ENCODE measurements around the gene ZDHHC12. TPM values are rescaled to one million over a fixed set of nuclear protein-coding genes. Genes with fewer than 3 reads are reported as not detected.

ZDHHC12 gene
- total and polyA plus RNA-seq, 4 donors = 24.7 to 48.2 (median 30.3) TPM

GRCh38 chr9:128706045-128706444 lies 17.9 kb downstream of the ZDHHC12 start:
- no peaks in the 10 kb centered on the region for H3K9me3 ChIP-seq (ENCODE audit: control insufficient read depth in 4 of 4, low read length in 3 of 4)
- no peak for DNase-seq (ENCODE audit: low spot score)
- H3K4me3 ChIP-seq (ENCODE audit: low read depth in 1 of 3, low read length in 3 of 3) = no peak overlapping the region
- H3K9ac ChIP-seq (ENCODE audit: low read depth in 1 of 2, low read length in 2 of 2) = no peak overlapping the region
- H3K4me1 ChIP-seq (ENCODE audit: control insufficient read depth in 4 of 4, insufficient read depth in 4 of 4, low read length in 3 of 4) = peaks cover 0 to 8% (median 0%) of the 10 kb centered on the region in 4 donors
- no peak overlapping the region for H3K27ac ChIP-seq (ENCODE audit: low read depth in 1 of 2, low read length in 2 of 2)
- no peaks in the 10 kb centered on the region for H3K36me3 ChIP-seq (ENCODE audit: control insufficient read depth in 4 of 4, insufficient read depth in 3 of 4, low read depth in 1 of 4, low read length in 3 of 4)
- no peaks in the 10 kb centered on the region for H3K27me3 ChIP-seq (ENCODE audit: control insufficient read depth in 4 of 4, insufficient read depth in 4 of 4, low read length in 3 of 4)
- TF ChIP-seq HNF4A (conservative IDR thresholded peaks at IDR 0.05) (no peak), YY1 (IDR thresholded peaks at IDR 0.05) (no peak), NR2F2 (IDR thresholded peaks at IDR 0.05) (no peak), ZBTB33 (IDR thresholded peaks at IDR 0.05) (no peak), RAD21 (IDR thresholded peaks at IDR 0.05) (no peak), TAF1 (conservative IDR thresholded peaks at IDR 0.05) (no peak), EGR1 (IDR thresholded peaks at IDR 0.05; ENCODE audit: low read depth in 2 of 2) (no peak), HNF4G (IDR thresholded peaks at IDR 0.05) (no peak), JUND (IDR thresholded peaks at IDR 0.05) (no peak), FOXA1 (IDR thresholded peaks at IDR 0.05) (no peak)
- TF ChIP-seq, protein P1, sequence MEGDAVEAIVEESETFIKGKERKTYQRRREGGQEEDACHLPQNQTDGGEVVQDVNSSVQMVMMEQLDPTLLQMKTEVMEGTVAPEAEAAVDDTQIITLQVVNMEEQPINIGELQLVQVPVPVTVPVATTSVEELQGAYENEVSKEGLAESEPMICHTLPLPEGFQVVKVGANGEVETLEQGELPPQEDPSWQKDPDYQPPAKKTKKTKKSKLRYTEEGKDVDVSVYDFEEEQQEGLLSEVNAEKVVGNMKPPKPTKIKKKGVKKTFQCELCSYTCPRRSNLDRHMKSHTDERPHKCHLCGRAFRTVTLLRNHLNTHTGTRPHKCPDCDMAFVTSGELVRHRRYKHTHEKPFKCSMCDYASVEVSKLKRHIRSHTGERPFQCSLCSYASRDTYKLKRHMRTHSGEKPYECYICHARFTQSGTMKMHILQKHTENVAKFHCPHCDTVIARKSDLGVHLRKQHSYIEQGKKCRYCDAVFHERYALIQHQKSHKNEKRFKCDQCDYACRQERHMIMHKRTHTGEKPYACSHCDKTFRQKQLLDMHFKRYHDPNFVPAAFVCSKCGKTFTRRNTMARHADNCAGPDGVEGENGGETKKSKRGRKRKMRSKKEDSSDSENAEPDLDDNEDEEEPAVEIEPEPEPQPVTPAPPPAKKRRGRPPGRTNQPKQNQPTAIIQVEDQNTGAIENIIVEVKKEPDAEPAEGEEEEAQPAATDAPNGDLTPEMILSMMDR (IDR thresholded peaks at IDR 0.05; ENCODE audit: low read depth, low read length, missing input control) = no peak
- TF ChIP-seq, protein P2, sequence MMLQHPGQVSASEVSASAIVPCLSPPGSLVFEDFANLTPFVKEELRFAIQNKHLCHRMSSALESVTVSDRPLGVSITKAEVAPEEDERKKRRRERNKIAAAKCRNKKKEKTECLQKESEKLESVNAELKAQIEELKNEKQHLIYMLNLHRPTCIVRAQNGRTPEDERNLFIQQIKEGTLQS (IDR thresholded peaks at IDR 0.05) = no peak
- 98% methylated on average over 1 of the region's 1 CpG for WGBS

DNA sequence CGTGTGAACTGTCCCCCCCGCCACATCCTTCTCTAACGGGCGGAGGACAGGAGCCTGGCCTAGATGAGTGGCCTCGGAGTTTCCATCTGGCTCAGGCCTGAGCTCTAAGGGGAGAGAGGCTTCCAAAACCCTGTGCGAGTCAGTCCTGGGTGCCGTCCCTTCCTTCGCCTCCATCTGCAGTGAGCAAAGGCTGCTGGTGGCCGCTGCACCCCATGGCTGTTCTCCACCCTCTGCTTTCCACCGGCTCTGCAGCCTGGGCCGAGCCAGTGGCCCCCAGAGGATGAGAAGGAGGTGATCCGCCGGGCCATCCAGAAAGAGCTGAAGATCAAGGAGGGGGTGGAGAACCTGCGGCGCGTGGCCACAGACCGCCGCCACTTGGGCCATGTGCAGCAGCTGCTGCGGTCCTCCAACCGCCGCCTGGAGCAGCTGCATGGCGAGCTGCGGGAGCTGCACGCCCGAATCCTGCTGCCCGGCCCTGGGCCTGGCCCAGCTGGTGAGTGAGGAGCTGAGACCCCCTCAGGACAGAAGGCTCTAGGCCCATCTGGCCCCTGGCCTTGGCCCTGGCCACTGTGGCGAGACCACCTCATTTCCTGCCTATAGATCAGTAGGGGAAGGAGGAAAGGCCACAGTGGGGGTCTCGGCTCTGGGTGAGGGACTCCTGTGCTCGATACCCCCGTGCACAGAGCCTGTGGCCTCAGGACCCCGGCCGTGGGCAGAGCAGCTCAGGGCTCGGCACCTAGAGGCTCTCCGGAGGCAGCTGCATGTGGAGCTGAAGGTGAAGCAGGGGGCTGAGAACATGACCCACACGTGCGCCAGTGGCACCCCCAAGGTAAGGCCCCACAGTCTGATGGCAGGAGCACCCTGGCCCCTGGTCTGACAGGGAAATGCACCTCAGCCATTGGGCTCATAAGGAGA lies 18.6 kb downstream of the ZDHHC12 start:
- Histone ChIP-seq H3K27ac (ENCODE audit: low read depth in 1 of 2, low read length in 2 of 2) (no peak overlapping the region), H3K4me1 (ENCODE audit: control insufficient read depth in 4 of 4, insufficient read depth in 4 of 4, low read length in 3 of 4) (peaks cover 0 to 8% (median 0%) of the 10 kb centered on the region in 4 donors), H3K36me3 (ENCODE audit: control insufficient read depth in 4 of 4, insufficient read depth in 3 of 4, low read depth in 1 of 4, low read length in 3 of 4) (no peaks in the 10 kb centered on the region), H3K4me3 (ENCODE audit: low read depth in 1 of 3, low read length in 3 of 3) (no peak overlapping the region), H3K9ac (ENCODE audit: low read depth in 1 of 2, low read length in 2 of 2) (no peak overlapping the region), H3K9me3 (ENCODE audit: control insufficient read depth in 4 of 4, low read length in 3 of 4) (no peaks in the 10 kb centered on the region), H3K27me3 (ENCODE audit: control insufficient read depth in 4 of 4, insufficient read depth in 4 of 4, low read length in 3 of 4) (no peaks in the 10 kb centered on the region)
- 94% methylated on average over 36 of the region's 36 CpGs for WGBS
- no peak for DNase-seq (ENCODE audit: low spot score)
- no peak for TF ChIP-seq FOXA2 (IDR thresholded peaks at IDR 0.05)
- TF ChIP-seq JUND (IDR thresholded peaks at IDR 0.05) = no peak
- TF ChIP-seq, protein P3, sequence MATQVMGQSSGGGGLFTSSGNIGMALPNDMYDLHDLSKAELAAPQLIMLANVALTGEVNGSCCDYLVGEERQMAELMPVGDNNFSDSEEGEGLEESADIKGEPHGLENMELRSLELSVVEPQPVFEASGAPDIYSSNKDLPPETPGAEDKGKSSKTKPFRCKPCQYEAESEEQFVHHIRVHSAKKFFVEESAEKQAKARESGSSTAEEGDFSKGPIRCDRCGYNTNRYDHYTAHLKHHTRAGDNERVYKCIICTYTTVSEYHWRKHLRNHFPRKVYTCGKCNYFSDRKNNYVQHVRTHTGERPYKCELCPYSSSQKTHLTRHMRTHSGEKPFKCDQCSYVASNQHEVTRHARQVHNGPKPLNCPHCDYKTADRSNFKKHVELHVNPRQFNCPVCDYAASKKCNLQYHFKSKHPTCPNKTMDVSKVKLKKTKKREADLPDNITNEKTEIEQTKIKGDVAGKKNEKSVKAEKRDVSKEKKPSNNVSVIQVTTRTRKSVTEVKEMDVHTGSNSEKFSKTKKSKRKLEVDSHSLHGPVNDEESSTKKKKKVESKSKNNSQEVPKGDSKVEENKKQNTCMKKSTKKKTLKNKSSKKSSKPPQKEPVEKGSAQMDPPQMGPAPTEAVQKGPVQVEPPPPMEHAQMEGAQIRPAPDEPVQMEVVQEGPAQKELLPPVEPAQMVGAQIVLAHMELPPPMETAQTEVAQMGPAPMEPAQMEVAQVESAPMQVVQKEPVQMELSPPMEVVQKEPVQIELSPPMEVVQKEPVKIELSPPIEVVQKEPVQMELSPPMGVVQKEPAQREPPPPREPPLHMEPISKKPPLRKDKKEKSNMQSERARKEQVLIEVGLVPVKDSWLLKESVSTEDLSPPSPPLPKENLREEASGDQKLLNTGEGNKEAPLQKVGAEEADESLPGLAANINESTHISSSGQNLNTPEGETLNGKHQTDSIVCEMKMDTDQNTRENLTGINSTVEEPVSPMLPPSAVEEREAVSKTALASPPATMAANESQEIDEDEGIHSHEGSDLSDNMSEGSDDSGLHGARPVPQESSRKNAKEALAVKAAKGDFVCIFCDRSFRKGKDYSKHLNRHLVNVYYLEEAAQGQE (IDR thresholded peaks at IDR 0.05) = no peak
- no peak for TF ChIP-seq RAD21 (IDR thresholded peaks at IDR 0.05)
- TF ChIP-seq, protein P4, sequence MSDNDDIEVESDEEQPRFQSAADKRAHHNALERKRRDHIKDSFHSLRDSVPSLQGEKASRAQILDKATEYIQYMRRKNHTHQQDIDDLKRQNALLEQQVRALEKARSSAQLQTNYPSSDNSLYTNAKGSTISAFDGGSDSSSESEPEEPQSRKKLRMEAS (IDR thresholded peaks at IDR 0.05) = no peak
- TF ChIP-seq SP1 (IDR thresholded peaks at IDR 0.05) = no peak
- TF ChIP-seq EGR1 (IDR thresholded peaks at IDR 0.05; ENCODE audit: low read depth in 2 of 2) = no peak
- TF ChIP-seq, protein P1 (IDR thresholded peaks at IDR 0.05; ENCODE audit: low read depth, low read length, missing input control) = no peak
- TF ChIP-seq NR2F2 (IDR thresholded peaks at IDR 0.05) = no peak
- TF ChIP-seq YY1 (IDR thresholded peaks at IDR 0.05) = no peak
- no peak for TF ChIP-seq GABPA (IDR thresholded peaks at IDR 0.05 in 1 of 2, conservative IDR thresholded peaks at IDR 0.05 in 1 of 2)
- TF ChIP-seq, protein P2 (IDR thresholded peaks at IDR 0.05) = no peak
- no peak for TF ChIP-seq ZBTB33 (IDR thresholded peaks at IDR 0.05)
- no peak for TF ChIP-seq HNF4G (IDR thresholded peaks at IDR 0.05)

Data from liver (tissue), 9 donors.